Tibial nerve (tissue), 4 donors: Measurements from ENCODE around the gene PHRF1. TPM values are rescaled to one million over a fixed set of nuclear protein-coding genes. Genes with fewer than 3 reads are reported as not detected.
A peak's percentile ranks its signal among the peaks of the same experiment; 100 is the strongest.

ENCODE experiments used
- DNase-seq, 2 donors: peaks; one replicate each; pipeline ENCODE4 v3.0.0-alpha.2; 2019; ENCODE audit warnings: low spot score in 2 of 2
- H3K27ac ChIP-seq, 4 donors: fragments of 200-600 bp; sonication (generic) in 3 of 4; one replicate each; pipeline ENCODE4 v1.5.1; 2017 to 2019; ENCODE audit warnings: mild to moderate bottlenecking in 1 of 4
- H3K27me3 ChIP-seq, 2 donors: fragments of 200-600 bp; sonication (generic) in 1 of 2; one replicate each; pipeline versions ENCODE4 v1.5.1 to v1.6.0; 2017 to 2019
- H3K36me3 ChIP-seq, 3 donors: fragments of 200-600 bp; sonication (generic); one replicate each; pipeline ENCODE4 v1.5.1; 2018 to 2019
- H3K4me1 ChIP-seq, 4 donors: fragments of 200-600 bp; sonication (generic) in 3 of 4; one replicate each; pipeline ENCODE4 v1.5.1; 2017 to 2019
- H3K4me3 ChIP-seq, 4 donors: fragments of 200-600 bp; sonication (generic) in 3 of 4; one replicate each; pipeline ENCODE4 v1.5.1; 2017 to 2019; ENCODE audit warnings: mild to moderate bottlenecking in 1 of 4, moderate library complexity in 1 of 4
- H3K9me3 ChIP-seq, 4 donors: fragments of 200-600 bp; sonication (generic) in 3 of 4; one replicate each; pipeline ENCODE4 v1.5.1; 2017 to 2019
- EP300 ChIP-seq, 2 donors: sonication (generic); formaldehyde crosslinking; IDR thresholded peaks; one replicate each; pipeline ENCODE4 v1.6.1; 2017; ENCODE audit warnings: antibody characterized with exemption in 2 of 2, mild to moderate bottlenecking in 1 of 2
- POLR2A ChIP-seq, 2 donors: fragments of 450-650 bp; IDR thresholded peaks; one replicate each; pipeline ENCODE4 v1.6.1; 2017; ENCODE audit warnings: antibody characterized with exemption in 2 of 2, mild to moderate bottlenecking in 2 of 2, moderate library complexity in 2 of 2
- WGBS, 2 donors: methylation state at CpG; one replicate each; pipeline ENCODE4 v1.1.5; 2018; 5-methylcytosine and 5-hydroxymethylcytosine counted together
- total RNA-seq, 4 donors: library from RNA; depleted of rRNA; stranded (reverse); fragments of >200 nt; gene quantifications; one replicate each; pipeline ENCODE4 v1.1.0, GENCODE V29; 2016
- TF ChIP-seq, protein P1 (sequence below), 5 experiments: fragments of 200-600 bp in 3 of 5; fragments of 450-650 bp in 2 of 5; sonication (generic) in 3 of 5; IDR thresholded peaks; one replicate each; pipeline ENCODE4 v1.5.1; 2016 to 2019; ENCODE audit warnings: antibody characterized with exemption in 5 of 5, mild to moderate bottlenecking in 3 of 5, moderate library complexity in 2 of 5

PHRF1 gene
- total RNA-seq, 4 donors from 2014 or later = 27.1 to 49.2 (median 34.9) TPM

GRCh38 chr11:637333-637592 is 61.0 kb downstream of the PHRF1 start:
- peak overlapping the region in 3 of 4 donors; percentile 3 to 32 (median 6) for H3K4me3 ChIP-seq

DNA sequence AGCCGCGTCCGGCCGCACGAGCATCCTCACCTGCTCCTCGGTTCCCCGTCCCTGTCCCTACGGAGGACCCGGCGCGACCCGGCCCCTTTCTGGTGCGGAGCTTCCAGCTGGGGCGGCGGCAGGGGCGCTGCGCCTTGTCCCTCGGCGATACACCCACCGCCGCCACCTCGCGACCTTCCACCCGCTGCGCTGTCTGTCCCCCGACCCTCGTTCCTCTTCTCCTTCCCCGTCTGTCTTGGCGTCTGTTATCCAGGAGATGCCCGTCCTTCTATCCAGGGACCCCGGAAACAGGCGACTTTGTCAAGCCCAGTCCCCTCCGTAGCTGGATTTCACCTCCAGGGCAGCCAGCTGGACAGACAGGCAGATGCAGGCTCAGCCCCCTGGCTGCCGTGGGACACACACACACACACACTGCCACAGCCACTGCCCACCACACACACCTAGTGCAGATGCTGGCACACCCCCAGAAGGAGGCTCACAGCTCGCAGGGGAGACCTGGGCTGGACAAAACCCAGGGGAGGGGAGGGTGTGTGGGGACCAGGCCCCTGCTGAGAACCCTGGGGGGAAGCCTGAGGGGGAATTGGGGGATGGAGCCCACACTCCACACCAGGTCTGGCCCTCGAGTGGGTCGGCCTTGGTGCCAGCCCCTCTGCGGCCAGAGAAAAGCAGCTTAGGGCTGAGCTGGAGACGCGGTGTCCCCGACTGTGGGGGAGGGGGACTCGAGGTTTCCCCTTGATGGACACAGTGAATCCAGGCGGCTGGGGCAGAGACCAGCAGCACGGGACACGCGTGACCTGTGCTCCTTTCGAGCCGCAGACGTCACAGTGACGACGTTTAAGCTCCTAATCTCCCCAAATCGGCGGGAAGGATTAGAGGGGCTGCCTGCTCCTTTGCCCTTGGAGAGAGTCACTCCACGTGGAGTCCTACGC is 61.6 kb downstream of the PHRF1 start:
- Histone ChIP-seq H3K4me1 (peaks cover 0 to 44% (median 20%) of the 10 kb centered on the region in 4 donors), H3K9me3 (no peaks in the 10 kb centered on the region), H3K4me3 (peak overlapping the region in 1 of 4 donors; percentile 32), H3K27me3 (peaks cover 0 to 36% of the 10 kb centered on the region in 2 donors), H3K27ac (no peak overlapping the region), H3K36me3 (peaks cover 0 to 27% (median 0%) of the 10 kb centered on the region in 3 donors)
- TF ChIP-seq, protein P1, sequence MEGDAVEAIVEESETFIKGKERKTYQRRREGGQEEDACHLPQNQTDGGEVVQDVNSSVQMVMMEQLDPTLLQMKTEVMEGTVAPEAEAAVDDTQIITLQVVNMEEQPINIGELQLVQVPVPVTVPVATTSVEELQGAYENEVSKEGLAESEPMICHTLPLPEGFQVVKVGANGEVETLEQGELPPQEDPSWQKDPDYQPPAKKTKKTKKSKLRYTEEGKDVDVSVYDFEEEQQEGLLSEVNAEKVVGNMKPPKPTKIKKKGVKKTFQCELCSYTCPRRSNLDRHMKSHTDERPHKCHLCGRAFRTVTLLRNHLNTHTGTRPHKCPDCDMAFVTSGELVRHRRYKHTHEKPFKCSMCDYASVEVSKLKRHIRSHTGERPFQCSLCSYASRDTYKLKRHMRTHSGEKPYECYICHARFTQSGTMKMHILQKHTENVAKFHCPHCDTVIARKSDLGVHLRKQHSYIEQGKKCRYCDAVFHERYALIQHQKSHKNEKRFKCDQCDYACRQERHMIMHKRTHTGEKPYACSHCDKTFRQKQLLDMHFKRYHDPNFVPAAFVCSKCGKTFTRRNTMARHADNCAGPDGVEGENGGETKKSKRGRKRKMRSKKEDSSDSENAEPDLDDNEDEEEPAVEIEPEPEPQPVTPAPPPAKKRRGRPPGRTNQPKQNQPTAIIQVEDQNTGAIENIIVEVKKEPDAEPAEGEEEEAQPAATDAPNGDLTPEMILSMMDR (IDR thresholded peaks at IDR 0.05) = no peak
- DNase-seq = no peak
- WGBS, 2 donors = 32 to 33% methylated on average over 52 of the region's 55 CpGs

More at GRCh38 chr11:637333-637592, 61.0 kb downstream of the PHRF1 start:
- no peak for DNase-seq
- Histone ChIP-seq H3K27me3 (peaks cover 0 to 36% of the 10 kb centered on the region in 2 donors), H3K4me1 (peaks cover 0 to 44% (median 20%) of the 10 kb centered on the region in 4 donors), H3K36me3 (peaks cover 0 to 25% (median 0%) of the 10 kb centered on the region in 3 donors), H3K9me3 (no peaks in the 10 kb centered on the region), H3K27ac (no peak overlapping the region)
- TF ChIP-seq, protein P1 (IDR thresholded peaks at IDR 0.05) = no peak
- TF ChIP-seq POLR2A (IDR thresholded peaks at IDR 0.05) (no peak), EP300 (IDR thresholded peaks at IDR 0.05) (no peak)
- 16% methylated on average over 17 of the region's 34 CpGs; no CpG with 5 or more reads in 1 of the 2 donors for WGBS, 2 donors

DNA sequence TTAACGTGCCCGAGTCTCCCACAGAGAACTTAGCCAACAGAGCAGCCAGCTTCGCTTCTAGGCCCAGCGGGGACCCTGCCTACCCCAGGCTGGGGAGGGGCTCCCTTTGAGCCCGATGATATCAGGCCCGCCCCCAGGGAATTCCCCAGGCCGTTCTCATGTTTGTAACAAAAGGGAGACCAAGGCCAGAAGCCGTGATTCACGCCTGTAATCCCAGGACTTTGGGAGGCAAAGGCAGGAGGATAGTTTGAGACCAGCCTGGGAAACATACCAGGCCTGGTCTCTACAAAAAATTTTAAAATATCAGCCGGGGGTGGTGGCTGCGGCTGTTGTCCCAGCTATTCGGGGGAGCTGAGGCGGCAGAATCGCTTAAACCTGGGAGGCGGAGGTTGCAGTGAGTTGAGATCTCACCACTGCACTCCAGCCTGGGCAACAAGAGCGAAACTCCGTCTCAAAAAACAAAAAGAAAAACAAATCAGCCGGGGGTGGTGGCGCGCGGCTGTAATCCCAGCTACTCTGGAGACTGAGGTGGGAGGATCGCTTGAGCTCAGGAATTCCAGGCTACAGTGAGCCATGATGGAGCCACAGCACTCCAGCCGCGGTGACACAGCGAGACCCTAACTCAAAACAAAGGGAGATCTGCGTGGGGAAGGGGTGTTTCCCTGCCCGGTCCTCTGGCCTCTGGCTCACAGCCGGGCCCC is 62.5 kb downstream of the PHRF1 start:
- Histone ChIP-seq H3K36me3 (peaks cover 0 to 37% (median 1%) of the 10 kb centered on the region in 3 donors), H3K27ac (peak overlapping the region in 1 of 4 donors; percentile 15), H3K4me1 (peaks cover 0 to 44% (median 20%) of the 10 kb centered on the region in 4 donors), H3K9me3 (no peaks in the 10 kb centered on the region), H3K27me3 (peaks cover 0 to 36% of the 10 kb centered on the region in 2 donors), H3K4me3 (no peak overlapping the region)
- TF ChIP-seq EP300 (IDR thresholded peaks at IDR 0.05) (no peak), POLR2A (IDR thresholded peaks at IDR 0.05) (no peak)
- TF ChIP-seq, protein P1 (IDR thresholded peaks at IDR 0.05) = no peak
- DNase-seq = no peak
- WGBS, 2 donors = 34 to 46% methylated on average over 28 of the region's 28 CpGs

DNA sequence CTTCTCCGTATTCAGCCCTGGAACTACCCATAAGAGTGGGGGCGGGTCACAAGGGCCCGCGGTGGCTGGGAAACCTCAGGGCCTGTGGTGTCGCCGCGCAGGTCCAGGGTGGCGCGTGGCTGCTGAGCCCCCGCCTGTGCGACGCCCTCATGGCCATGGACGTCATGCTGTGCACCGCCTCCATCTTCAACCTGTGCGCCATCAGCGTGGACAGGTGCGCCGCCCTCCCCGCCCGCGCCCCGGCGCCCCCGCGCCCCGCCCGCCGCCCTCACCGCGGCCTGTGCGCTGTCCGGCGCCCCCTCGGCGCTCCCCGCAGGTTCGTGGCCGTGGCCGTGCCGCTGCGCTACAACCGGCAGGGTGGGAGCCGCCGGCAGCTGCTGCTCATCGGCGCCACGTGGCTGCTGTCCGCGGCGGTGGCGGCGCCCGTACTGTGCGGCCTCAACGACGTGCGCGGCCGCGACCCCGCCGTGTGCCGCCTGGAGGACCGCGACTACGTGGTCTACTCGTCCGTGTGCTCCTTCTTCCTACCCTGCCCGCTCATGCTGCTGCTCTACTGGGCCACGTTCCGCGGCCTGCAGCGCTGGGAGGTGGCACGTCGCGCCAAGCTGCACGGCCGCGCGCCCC is 63.2 kb downstream of the PHRF1 start:
- WGBS, 2 donors = 6 to 29% methylated on average over 8 to 15 of the region's 80 CpGs
- Histone ChIP-seq H3K9me3 (no peaks in the 10 kb centered on the region), H3K27me3 (peaks cover 0 to 36% of the 10 kb centered on the region in 2 donors), H3K27ac (peak overlapping the region in 1 of 4 donors; percentile 15), H3K4me3 (peak overlapping the region in 1 of 4 donors; percentile 19), H3K4me1 (peaks cover 0 to 44% (median 20%) of the 10 kb centered on the region in 4 donors), H3K36me3 (peaks cover 0 to 43% (median 4%) of the 10 kb centered on the region in 3 donors)
- TF ChIP-seq, protein P1 (IDR thresholded peaks at IDR 0.05) = no peak
- TF ChIP-seq POLR2A (IDR thresholded peaks at IDR 0.05) (no peak), EP300 (IDR thresholded peaks at IDR 0.05) (no peak)
- no peak for DNase-seq
